HG03025 (cell line): Measurements from ENCODE around the gene PIP4K2A.
"Not testable (repeated sequence)": the region's sequence is repeated elsewhere in the genome, so short reads cannot be mapped to it uniquely, and the experiment has no call there.

Source experiments
- ATAC-seq: cut with Tn5 transposase; IDR thresholded peaks from one replicate; pipeline ENCODE4 v1.9.1; 2021; ENCODE audit warnings: mild to moderate bottlenecking, moderate library complexity; ENCODE audit not compliant: unreplicated experiment, low FRiP score

Gene PIP4K2A

GRCh38 chr10:22536620-22537019, 177.8 kb downstream of the PIP4K2A start:
- no peak for ATAC-seq

GRCh38 chr10:22534849-22535604, 179.4 kb downstream of the PIP4K2A start:
- ATAC-seq = no peak

GRCh38 chr10:22531441-22531840, 182.9 kb downstream of the PIP4K2A start:
- no peak for ATAC-seq

- ATAC-seq = no peak
Measured at GRCh38 chr10:22531008-22531407, 183.4 kb downstream of the PIP4K2A start.

- ATAC-seq = no peak
Measured at GRCh38 chr10:22527520-22527919, 186.9 kb downstream of the PIP4K2A start.

GRCh38 chr10:22524333-22524732, 190.0 kb downstream of the PIP4K2A start:
- not testable (repeated sequence) for ATAC-seq

- ATAC-seq = not testable (repeated sequence)
Measured at GRCh38 chr10:22520645-22521044, 193.7 kb downstream of the PIP4K2A start.

GRCh38 chr10:22518167-22518724, 196.1 kb downstream of the PIP4K2A start:
- no peak for ATAC-seq

- no peak for ATAC-seq
Measured at GRCh38 chr10:22515009-22515408, 199.4 kb downstream of the PIP4K2A start.

GRCh38 chr10:22514414-22514758, 200.0 kb downstream of the PIP4K2A start:
- ATAC-seq = not testable (repeated sequence)

- not testable (repeated sequence) for ATAC-seq
Measured at GRCh38 chr10:22513483-22514413, 200.6 kb downstream of the PIP4K2A start.

- not testable (repeated sequence) for ATAC-seq
Measured at GRCh38 chr10:22512015-22512414, 202.4 kb downstream of the PIP4K2A start.

- not testable (repeated sequence) for ATAC-seq
Measured at GRCh38 chr10:22508214-22508613, 206.2 kb downstream of the PIP4K2A start.

- ATAC-seq = peak; percentile 63
Measured at GRCh38 chr10:22505911-22506685, 208.3 kb downstream of the PIP4K2A start.

- no peak for ATAC-seq
Measured at GRCh38 chr10:22504766-22505165, 209.6 kb downstream of the PIP4K2A start.

GRCh38 chr10:22503315-22504088, 210.9 kb downstream of the PIP4K2A start:
- ATAC-seq = no peak

- no peak for ATAC-seq
Measured at GRCh38 chr10:22501863-22502262, 212.5 kb downstream of the PIP4K2A start.

GRCh38 chr10:22501413-22501812, 213.0 kb downstream of the PIP4K2A start:
- ATAC-seq = no peak

GRCh38 chr10:22500656-22501340, 213.6 kb downstream of the PIP4K2A start:
- ATAC-seq = no peak
